ENCODE results near the gene KIF5A.

The KIF5A gene

GRCh38 chr12:57549909-57550640 is at the start of gene KIF5A:
TSS of gene KIF5A (plus strand) at chr12:57550044. CDS start at chr12:57550272, 228 bp downstream.
- TF ChIP-seq CTCF (IDR thresholded peaks at IDR 0.05): no peak

- no peak for TF ChIP-seq CTCF (IDR thresholded peaks at IDR 0.05)
These were observed 49.6 kb upstream of the KIF5A start for GRCh38 chr12:57500213-57500612.

- TF ChIP-seq CTCF (IDR thresholded peaks at IDR 0.05): no peak
These were observed 38.7 kb upstream of the KIF5A start for GRCh38 chr12:57511161-57511560.

- no peak for TF ChIP-seq CTCF (IDR thresholded peaks at IDR 0.05)
These were observed 38.1 kb upstream of the KIF5A start for GRCh38 chr12:57511588-57512325.

GRCh38 chr12:57512665-57513064 is 37.2 kb upstream of the KIF5A start:
- no peak for TF ChIP-seq CTCF (IDR thresholded peaks at IDR 0.05)

GRCh38 chr12:57513266-57513665 is 36.6 kb upstream of the KIF5A start:
- no peak for TF ChIP-seq CTCF (IDR thresholded peaks at IDR 0.05)

GRCh38 chr12:57514720-57515407 is 35.0 kb upstream of the KIF5A start:
- TF ChIP-seq CTCF (IDR thresholded peaks at IDR 0.05): no peak
